K562 (cell line): ENCODE data around the gene EEFSEC. TPM values are rescaled to one million over a fixed set of nuclear protein-coding genes. Genes with fewer than 3 reads are reported as not detected.
A peak's percentile ranks its signal among the peaks of the same experiment; 100 is the strongest.

Source experiments
- BRCA1 ChIP-seq, 2 experiments: fragments of 450-650 bp in 1 of 2; sonication (generic) in 1 of 2; formaldehyde crosslinking in 1 of 2; IDR thresholded peaks; 2 replicates each; pipeline versions ENCODE4 v1.5.0 to v1.6.1; 2017 to 2020; ENCODE audit warnings: mild to moderate bottlenecking in 1 of 2, missing genetic modification reagents in 1 of 2
- CBX5 ChIP-seq: IDR thresholded peaks from 2 replicates; pipeline ENCODE4 v1.6.1; 2014; ENCODE audit warnings: low read depth, borderline replicate concordance
- ETV5 ChIP-seq: sonication (generic); formaldehyde crosslinking; IDR thresholded peaks from 2 replicates; pipeline ENCODE4 v1.4.0; 2020; ENCODE audit warnings: low read depth, mild to moderate bottlenecking, missing genetic modification reagents
- FOXK1 ChIP-seq: sonication (generic); formaldehyde crosslinking; IDR thresholded peaks from 2 replicates; pipeline ENCODE4 v1.8.0; 2022; ENCODE audit warnings: missing genetic modification reagents, mild to moderate bottlenecking, borderline replicate concordance
- GATA2 ChIP-seq: sonication (generic); formaldehyde crosslinking; IDR thresholded peaks from 2 replicates; pipeline ENCODE4 v1.4.0; 2020; ENCODE audit warnings: mild to moderate bottlenecking, missing genetic modification reagents
- GATAD2B ChIP-seq: fragments of 450-650 bp; IDR thresholded peaks from 2 replicates; pipeline ENCODE4 v1.6.1; 2017; ENCODE audit warnings: mild to moderate bottlenecking, borderline replicate concordance
- HIVEP1 ChIP-seq: fragments of 250-450 bp; sonication (Bioruptor Pico); IDR thresholded peaks from 2 replicates; pipeline ENCODE4 v1.4.0; 2020; ENCODE audit warnings: mild to moderate bottlenecking
- KDM2B ChIP-seq: fragments of 250-450 bp; sonication (Bioruptor Pico); IDR thresholded peaks from 2 replicates; pipeline ENCODE4 v1.8.0; 2021; ENCODE audit warnings: mild to moderate bottlenecking, moderate library complexity
- MAFF ChIP-seq: IDR thresholded peaks from 2 replicates; pipeline ENCODE4 v1.6.1; 2012; ENCODE audit warnings: low read length, improper control_type of control experiment
- MECOM ChIP-seq: fragments of 250-450 bp; sonication (Bioruptor Pico); IDR thresholded peaks from 2 replicates; pipeline ENCODE4 v1.8.0; 2022; ENCODE audit warnings: inconsistent platforms
- NBN ChIP-seq: fragments of 450-650 bp; IDR thresholded peaks from 2 replicates; pipeline ENCODE4 v1.6.1; 2016; ENCODE audit warnings: low read depth, mild to moderate bottlenecking
- NFYB ChIP-seq: IDR thresholded peaks from 2 replicates; pipeline ENCODE4 v1.6.1; 2011; ENCODE audit warnings: mild to moderate bottlenecking, moderate library complexity; ENCODE audit not compliant: insufficient read length; ENCODE audit errors: extremely low read depth
- PHF20 ChIP-seq: fragments of 450-650 bp; IDR thresholded peaks from 2 replicates; pipeline ENCODE4 v1.6.1; 2018; ENCODE audit not compliant: partially characterized antibody
- STAT5B ChIP-seq: fragments of 250-450 bp; sonication (Bioruptor Pico); IDR thresholded peaks from 2 replicates; pipeline ENCODE4 v1.8.0; 2021; ENCODE audit warnings: mild to moderate bottlenecking, inconsistent platforms
- TAF1 ChIP-seq: IDR thresholded peaks from 2 replicates; pipeline ENCODE4 v1.6.1; 2011; ENCODE audit warnings: mild to moderate bottlenecking, low read length, moderate library complexity; ENCODE audit not compliant: insufficient read depth, control insufficient read depth, severe bottlenecking; ENCODE audit errors: extremely low read depth
- ZNF121 ChIP-seq: sonication (generic); formaldehyde crosslinking; conservative IDR thresholded peaks from 2 replicates; pipeline ENCODE4 v1.8.0; 2022; ENCODE audit warnings: missing genetic modification reagents
- ZNF184 ChIP-seq: sonication (generic); formaldehyde crosslinking; IDR thresholded peaks from 2 replicates; pipeline ENCODE4 v1.5.0; 2020; ENCODE audit warnings: missing genetic modification reagents
- ZNF766 ChIP-seq: fragments of 200-800 bp; sonication (Bioruptor generic); conservative IDR thresholded peaks from 2 replicates; pipeline ENCODE4 v1.6.1; 2016; ENCODE audit warnings: missing genetic modification characterization, missing compliant biosample characterization
- polyA plus RNA-seq, 8 experiments: library from polyadenylated mRNA; depleted of rRNA in 4 of 8; stranded (reverse) in 5 of 8; unstranded in 3 of 8; fragments of >200 nt; fragmentation: Nextera tagmentation in 2 of 8; fragmentation: Illumina TruSeq in 1 of 8; extraction: Ambion mirVana in 2 of 8; extraction: Trizol in 1 of 8; gene quantifications; 2 replicates each; pipeline versions ENCODE4 v1.2.1 to v1.2.3, GENCODE V29; 2011 to 2014; ENCODE audit warnings: inconsistent platforms in 1 of 8, missing spikeins in 1 of 8
- total RNA-seq, 7 experiments: library from RNA; depleted of rRNA in 6 of 7; stranded (reverse); fragments of >200 nt in 6 of 7; fragmentation: Illumina TruSeq in 2 of 7; extraction: Trizol in 2 of 7; gene quantifications; 2 replicates each; pipeline versions ENCODE4 v1.2.1 to v1.2.3, GENCODE V29; 2011 to 2021; ENCODE audit warnings: low replicate concordance in 1 of 7
- TF ChIP-seq, protein P1 (sequence below): IDR thresholded peaks from 2 replicates; pipeline ENCODE4 v1.6.1; 2016; ENCODE audit warnings: missing genetic modification characterization, missing compliant biosample characterization
- TF ChIP-seq, protein P2 (sequence below): fragments of 250-450 bp; sonication (Bioruptor Pico); IDR thresholded peaks from 2 replicates; pipeline ENCODE4 v1.5.0; 2021
- TF ChIP-seq, protein P3 (sequence below): sonication (generic); formaldehyde crosslinking; IDR thresholded peaks from 2 replicates; pipeline ENCODE4 v1.8.1; 2023; ENCODE audit warnings: mild to moderate bottlenecking, missing genetic modification reagents, moderate library complexity
- TF ChIP-seq, protein P4 (sequence below), 2 experiments: IDR thresholded peaks; 2 replicates each; pipeline ENCODE4 v1.6.1; 2011; ENCODE audit warnings: borderline replicate concordance in 1 of 2, control low read depth in 1 of 2, low read depth in 1 of 2, low read length in 1 of 2, mild to moderate bottlenecking in 1 of 2, mixed read lengths in 1 of 2, moderate library complexity in 1 of 2; ENCODE audit not compliant: insufficient read depth in 1 of 2, insufficient read length in 1 of 2, poor library complexity in 1 of 2, severe bottlenecking in 1 of 2; ENCODE audit errors: extremely low read depth in 1 of 2

EEFSEC gene
- total and polyA plus RNA-seq, 9 of the 15 experiments (the other 6 are each of a cell fraction or from before 2014, with no cell fraction given): 0.35 to 11.8 (median 7.7) TPM

DNA sequence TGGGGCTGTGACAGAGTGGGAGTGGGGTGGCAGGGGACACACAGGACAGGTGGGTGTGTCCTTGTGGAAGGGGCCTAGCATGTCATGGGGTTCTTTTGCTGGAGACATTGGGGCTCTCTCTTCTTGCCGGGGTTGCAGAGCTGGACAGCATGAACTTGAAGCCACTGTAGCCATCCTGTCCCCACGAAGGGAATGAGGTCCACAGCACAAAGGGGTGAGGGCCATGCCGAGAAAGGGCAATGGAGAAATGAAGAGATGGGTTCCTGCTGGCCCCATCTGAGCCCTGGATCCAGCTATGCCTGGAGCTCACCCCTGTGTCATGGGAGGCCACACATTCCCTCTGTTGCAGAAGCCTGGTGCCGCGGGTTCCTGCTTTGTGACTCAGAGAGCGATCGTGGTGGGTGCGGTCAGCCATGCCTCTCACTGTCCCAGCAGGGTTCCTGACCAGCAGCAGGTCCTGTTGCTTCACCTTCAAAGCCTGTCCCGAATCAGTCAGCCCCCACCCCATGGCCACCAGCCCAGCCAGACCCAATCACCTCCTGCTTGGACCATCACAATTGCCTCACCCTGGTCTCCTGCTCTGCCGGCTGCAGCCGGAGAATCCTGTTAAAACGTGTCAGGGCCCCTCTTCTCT is 263.4 kb downstream of the EEFSEC start (continued):
- TF ChIP-seq GATA2 (CRISPR knock-in tag): no peak
- TF ChIP-seq TAF1: peak; percentile 36
- TF ChIP-seq STAT5B (CRISPR knock-in tag): no peak
- no peak for TF ChIP-seq GATAD2B
- no peak for TF ChIP-seq NBN
- no peak for TF ChIP-seq BRCA1 (IDR thresholded peaks at IDR 0.05)
- TF ChIP-seq BRCA1 (CRISPR knock-in tag; IDR thresholded peaks at IDR 0.05): no peak
- no peak for TF ChIP-seq KDM2B (CRISPR knock-in tag)
- TF ChIP-seq, protein P1, sequence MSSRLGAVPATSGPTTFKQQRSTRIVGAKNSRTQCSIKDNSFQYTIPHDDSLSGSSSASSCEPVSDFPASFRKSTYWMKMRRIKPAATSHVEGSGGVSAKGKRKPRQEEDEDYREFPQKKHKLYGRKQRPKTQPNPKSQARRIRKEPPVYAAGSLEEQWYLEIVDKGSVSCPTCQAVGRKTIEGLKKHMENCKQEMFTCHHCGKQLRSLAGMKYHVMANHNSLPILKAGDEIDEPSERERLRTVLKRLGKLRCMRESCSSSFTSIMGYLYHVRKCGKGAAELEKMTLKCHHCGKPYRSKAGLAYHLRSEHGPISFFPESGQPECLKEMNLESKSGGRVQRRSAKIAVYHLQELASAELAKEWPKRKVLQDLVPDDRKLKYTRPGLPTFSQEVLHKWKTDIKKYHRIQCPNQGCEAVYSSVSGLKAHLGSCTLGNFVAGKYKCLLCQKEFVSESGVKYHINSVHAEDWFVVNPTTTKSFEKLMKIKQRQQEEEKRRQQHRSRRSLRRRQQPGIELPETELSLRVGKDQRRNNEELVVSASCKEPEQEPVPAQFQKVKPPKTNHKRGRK (tag): no peak
- TF ChIP-seq HIVEP1 (CRISPR knock-in tag): no peak
- TF ChIP-seq, protein P2, sequence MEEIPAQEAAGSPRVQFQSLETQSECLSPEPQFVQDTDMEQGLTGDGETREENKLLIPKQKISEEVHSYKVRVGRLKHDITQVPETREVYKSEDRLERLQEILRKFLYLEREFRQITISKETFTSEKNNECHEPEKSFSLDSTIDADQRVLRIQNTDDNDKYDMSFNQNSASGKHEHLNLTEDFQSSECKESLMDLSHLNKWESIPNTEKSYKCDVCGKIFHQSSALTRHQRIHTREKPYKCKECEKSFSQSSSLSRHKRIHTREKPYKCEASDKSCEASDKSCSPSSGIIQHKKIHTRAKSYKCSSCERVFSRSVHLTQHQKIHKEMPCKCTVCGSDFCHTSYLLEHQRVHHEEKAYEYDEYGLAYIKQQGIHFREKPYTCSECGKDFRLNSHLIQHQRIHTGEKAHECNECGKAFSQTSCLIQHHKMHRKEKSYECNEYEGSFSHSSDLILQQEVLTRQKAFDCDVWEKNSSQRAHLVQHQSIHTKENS (CRISPR knock-in tag): no peak
- TF ChIP-seq NFYB: no peak
- TF ChIP-seq ZNF121 (CRISPR knock-in tag): no peak
- peak; percentile 88 for TF ChIP-seq ZNF766 (CRISPR knock-in tag)
- TF ChIP-seq, protein P3, sequence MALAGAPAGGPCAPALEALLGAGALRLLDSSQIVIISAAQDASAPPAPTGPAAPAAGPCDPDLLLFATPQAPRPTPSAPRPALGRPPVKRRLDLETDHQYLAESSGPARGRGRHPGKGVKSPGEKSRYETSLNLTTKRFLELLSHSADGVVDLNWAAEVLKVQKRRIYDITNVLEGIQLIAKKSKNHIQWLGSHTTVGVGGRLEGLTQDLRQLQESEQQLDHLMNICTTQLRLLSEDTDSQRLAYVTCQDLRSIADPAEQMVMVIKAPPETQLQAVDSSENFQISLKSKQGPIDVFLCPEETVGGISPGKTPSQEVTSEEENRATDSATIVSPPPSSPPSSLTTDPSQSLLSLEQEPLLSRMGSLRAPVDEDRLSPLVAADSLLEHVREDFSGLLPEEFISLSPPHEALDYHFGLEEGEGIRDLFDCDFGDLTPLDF (CRISPR knock-in tag): no peak
- TF ChIP-seq CBX5: no peak
- TF ChIP-seq ETV5 (CRISPR knock-in tag): no peak
- no peak for TF ChIP-seq MECOM
- TF ChIP-seq, protein P4, sequence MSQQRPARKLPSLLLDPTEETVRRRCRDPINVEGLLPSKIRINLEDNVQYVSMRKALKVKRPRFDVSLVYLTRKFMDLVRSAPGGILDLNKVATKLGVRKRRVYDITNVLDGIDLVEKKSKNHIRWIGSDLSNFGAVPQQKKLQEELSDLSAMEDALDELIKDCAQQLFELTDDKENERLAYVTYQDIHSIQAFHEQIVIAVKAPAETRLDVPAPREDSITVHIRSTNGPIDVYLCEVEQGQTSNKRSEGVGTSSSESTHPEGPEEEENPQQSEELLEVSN (IDR thresholded peaks at IDR 0.05; ENCODE audit: borderline replicate concordance in 1 of 2, extremely low read depth in 1 of 2, insufficient read depth in 1 of 2, insufficient read length in 1 of 2, low read depth in 1 of 2, low read length in 1 of 2, poor library complexity in 1 of 2, severe bottlenecking in 1 of 2): peak; percentile 27 to 54
- no peak for TF ChIP-seq ZNF184 (CRISPR knock-in tag)
- TF ChIP-seq FOXK1 (CRISPR knock-in tag): no peak
- no peak for TF ChIP-seq MAFF
- no peak for TF ChIP-seq PHF20
